HG03066 (cell line): ENCODE data around the gene ABCD4.

Experiments
- ATAC-seq: cut with Tn5 transposase; IDR thresholded peaks from one replicate; pipeline ENCODE4 v1.9.1; 2021; ENCODE audit warnings: low read depth; ENCODE audit not compliant: unreplicated experiment

Gene ABCD4

DNA sequence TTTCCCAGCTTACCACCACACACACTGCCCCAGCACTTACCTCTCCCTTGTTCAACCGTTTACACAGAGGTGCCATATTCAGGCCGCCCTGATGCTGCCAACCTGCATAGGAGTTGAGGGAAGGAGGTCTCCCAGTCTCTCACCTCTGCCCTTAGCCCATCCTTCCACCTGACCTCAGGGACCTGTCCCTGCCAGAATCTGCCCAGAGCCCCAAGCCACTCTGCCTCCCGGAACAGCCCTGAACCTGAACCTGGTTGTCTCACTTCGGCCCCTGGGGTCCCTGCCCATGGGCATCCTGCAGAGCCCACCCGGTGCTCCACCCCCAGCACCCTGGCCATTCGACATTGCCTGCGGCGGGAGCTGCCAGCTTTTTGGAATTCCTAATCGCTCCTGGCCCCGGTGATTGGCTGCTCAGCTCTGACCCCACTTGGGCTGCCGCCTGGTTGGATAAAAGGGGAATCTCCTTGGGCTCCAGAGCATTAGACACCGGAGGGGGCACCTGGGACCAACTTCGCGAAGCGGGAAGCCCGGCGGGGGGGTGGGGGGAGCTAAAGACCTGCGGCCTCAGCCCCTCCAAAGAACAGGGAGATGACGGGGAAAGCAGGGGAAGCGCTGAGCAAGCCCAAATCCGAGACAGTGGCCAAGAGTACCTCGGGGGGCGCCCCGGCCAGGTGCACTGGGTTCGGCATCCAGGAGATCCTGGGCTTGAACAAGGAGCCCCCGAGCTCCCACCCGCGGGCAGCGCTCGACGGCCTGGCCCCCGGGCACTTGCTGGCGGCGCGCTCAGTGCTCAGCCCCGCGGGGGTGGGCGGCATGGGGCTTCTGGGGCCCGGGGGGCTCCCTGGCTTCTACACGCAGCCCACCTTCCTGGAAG lies 63.5 kb downstream of the ABCD4 start, which contains the start of gene VSX2:
Gene VSX2, plus strand, starts transcription at position 476 of the 874 bp plus-strand sequence. Its CDS starts 113 bp downstream, at position 589.
- ATAC-seq = no peak

DNA sequence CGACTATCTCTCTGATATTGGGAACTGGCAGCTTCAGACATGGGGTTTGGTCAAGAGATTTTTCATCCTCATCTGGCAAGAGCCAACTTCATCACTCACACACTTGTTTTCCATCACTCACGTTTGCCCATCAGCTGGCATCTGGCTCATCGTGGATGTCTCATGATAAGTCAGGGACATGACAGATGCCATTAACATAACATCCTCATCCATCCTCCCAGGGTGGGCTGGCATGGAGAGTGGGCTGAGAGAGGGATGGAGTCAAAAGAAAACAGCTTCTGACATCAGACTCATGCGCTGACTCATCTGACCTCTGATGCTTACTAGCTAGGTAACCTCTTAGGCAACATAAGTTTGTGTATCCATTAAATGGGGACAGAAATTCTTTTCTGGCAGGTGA lies 65.3 kb downstream of the ABCD4 start:
- ATAC-seq = no peak
